ENCODE results near the gene ETFA.

- TF ChIP-seq POLR2AphosphoS5 (IDR thresholded peaks at IDR 0.05; ENCODE audit: insufficient read depth in 1 of 2, low read depth in 1 of 2) (no peak), CTCF (IDR thresholded peaks at IDR 0.05) (no peak)
Measured at GRCh38 chr15:76176487-76177085, 134.7 kb downstream of the ETFA start.

All from vagina (tissue), 2 donors.